Neural crest cell (in vitro differentiated cells): Measurements from ENCODE around the gene OR2V1. TPM values are rescaled to one million over a fixed set of nuclear protein-coding genes. Genes with fewer than 3 reads are reported as not detected.

Source experiments
- DNase-seq: peaks from one replicate; pipeline ENCODE4 v3.0.0; 2021; ENCODE audit warnings: low read depth, mixed read lengths, low spot score
- H3K27ac Mint-ChIP-seq: one replicate; pipeline ENCODE4 v1.8.0; 2021; ENCODE audit warnings: mild to moderate bottlenecking, mixed read lengths; ENCODE audit not compliant: unreplicated experiment
- H3K27me3 Mint-ChIP-seq: 2 replicates; pipeline ENCODE4 v1.8.0; 2021; ENCODE audit warnings: low read depth, mild to moderate bottlenecking, mixed read lengths
- H3K36me3 Mint-ChIP-seq: 2 replicates; pipeline ENCODE4 v1.8.0; 2021; ENCODE audit warnings: low read depth, mild to moderate bottlenecking, mixed read lengths
- H3K4me1 Mint-ChIP-seq: 2 replicates; pipeline ENCODE4 v1.8.0; 2021; ENCODE audit warnings: mixed read lengths
- H3K4me3 Mint-ChIP-seq: one replicate; pipeline ENCODE4 v1.8.0; 2021; ENCODE audit warnings: mild to moderate bottlenecking, mixed read lengths
- H3K9me3 Mint-ChIP-seq: 2 replicates; pipeline ENCODE4 v1.8.0; 2021; ENCODE audit warnings: mixed read lengths
- CTCF ChIP-seq: fragments of 200-600 bp; sonication (generic); conservative IDR thresholded peaks from 2 replicates; pipeline ENCODE4 v1.5.0; 2021; ENCODE audit warnings: antibody characterized with exemption, mild to moderate bottlenecking
- total RNA-seq: library from RNA; stranded (reverse); gene quantifications from 2 replicates; pipeline ENCODE4 v1.2.1, GENCODE V29; 2021

The OR2V1 gene
- total RNA-seq, 1 donor from 2014 or later = not detected

GRCh38 chr5:181156758-181157157 lies 25.8 kb upstream of the OR2V1 start:
- Mint-ChIP-seq H3K4me3 (no peak overlapping the region), H3K9me3 (peaks cover 2% of the 10 kb centered on the region), H3K27me3 (peaks cover 46% of the 10 kb centered on the region), H3K27ac (no peak overlapping the region), H3K36me3 (no peaks in the 10 kb centered on the region), H3K4me1 (peaks cover 10% of the 10 kb centered on the region)
- DNase-seq = no peak
- TF ChIP-seq CTCF = no peak

- H3K4me1 Mint-ChIP-seq = no peaks in the 10 kb centered on the region
- no peak overlapping the region for H3K27ac Mint-ChIP-seq
- H3K9me3 Mint-ChIP-seq = peaks cover 2% of the 10 kb centered on the region
- no peak overlapping the region for H3K4me3 Mint-ChIP-seq
- no peak for DNase-seq
- peaks cover 51% of the 10 kb centered on the region for H3K27me3 Mint-ChIP-seq
- no peaks in the 10 kb centered on the region for H3K36me3 Mint-ChIP-seq
- no peak for TF ChIP-seq CTCF
Observed at GRCh38 chr5:181153814-181154213, 22.8 kb upstream of the OR2V1 start.

DNA sequence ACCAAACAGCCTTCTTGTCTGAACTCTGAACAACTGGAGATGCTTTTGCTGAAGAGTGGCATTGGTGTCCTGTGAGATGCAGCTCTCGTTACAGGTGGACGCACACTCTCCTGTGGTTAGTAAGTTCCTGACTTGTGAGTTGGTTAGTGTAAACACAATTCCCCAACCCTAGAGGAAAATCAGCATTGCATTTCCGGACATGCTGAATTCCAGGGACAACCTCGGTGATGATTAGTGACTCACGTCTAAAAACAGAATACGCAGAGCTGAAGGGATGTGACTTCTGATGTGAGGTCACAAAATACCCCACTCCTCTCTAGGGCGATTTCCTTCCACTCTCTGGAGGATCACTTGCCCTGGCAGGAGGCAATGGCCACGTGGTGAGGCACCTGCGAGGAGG lies 21.4 kb upstream of the OR2V1 start:
- Mint-ChIP-seq H3K36me3 (no peaks in the 10 kb centered on the region), H3K27me3 (peaks cover 50% of the 10 kb centered on the region), H3K4me3 (no peak overlapping the region), H3K27ac (no peak overlapping the region), H3K9me3 (peaks cover 2% of the 10 kb centered on the region), H3K4me1 (no peaks in the 10 kb centered on the region)
- no peak for DNase-seq
- no peak for TF ChIP-seq CTCF

DNA sequence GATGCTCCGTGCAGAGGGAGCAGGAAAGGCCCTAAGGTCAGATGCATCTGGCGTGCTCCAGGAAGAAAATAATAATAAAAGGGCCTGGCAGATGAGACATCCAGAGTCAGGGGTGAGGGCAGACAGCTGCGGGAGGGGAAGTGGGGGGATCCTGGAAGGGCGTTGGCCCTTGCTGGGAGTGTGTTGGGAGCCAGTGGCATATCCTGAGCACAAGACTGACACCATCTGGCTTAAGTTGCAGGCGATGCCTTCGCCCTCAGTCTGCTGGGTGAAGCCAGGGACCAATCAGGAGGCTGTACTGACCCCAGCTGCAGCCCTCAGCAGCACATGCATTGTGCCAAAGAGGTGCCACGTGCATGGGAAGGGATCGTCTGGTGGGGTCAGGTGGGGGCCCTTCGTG lies 20.2 kb upstream of the OR2V1 start:
- no peak overlapping the region for H3K27ac Mint-ChIP-seq
- no peaks in the 10 kb centered on the region for H3K36me3 Mint-ChIP-seq
- H3K27me3 Mint-ChIP-seq = peaks cover 45% of the 10 kb centered on the region
- H3K9me3 Mint-ChIP-seq = peaks cover 5% of the 10 kb centered on the region
- no peaks in the 10 kb centered on the region for H3K4me1 Mint-ChIP-seq
- no peak for TF ChIP-seq CTCF
- DNase-seq = no peak
- no peak overlapping the region for H3K4me3 Mint-ChIP-seq

DNA sequence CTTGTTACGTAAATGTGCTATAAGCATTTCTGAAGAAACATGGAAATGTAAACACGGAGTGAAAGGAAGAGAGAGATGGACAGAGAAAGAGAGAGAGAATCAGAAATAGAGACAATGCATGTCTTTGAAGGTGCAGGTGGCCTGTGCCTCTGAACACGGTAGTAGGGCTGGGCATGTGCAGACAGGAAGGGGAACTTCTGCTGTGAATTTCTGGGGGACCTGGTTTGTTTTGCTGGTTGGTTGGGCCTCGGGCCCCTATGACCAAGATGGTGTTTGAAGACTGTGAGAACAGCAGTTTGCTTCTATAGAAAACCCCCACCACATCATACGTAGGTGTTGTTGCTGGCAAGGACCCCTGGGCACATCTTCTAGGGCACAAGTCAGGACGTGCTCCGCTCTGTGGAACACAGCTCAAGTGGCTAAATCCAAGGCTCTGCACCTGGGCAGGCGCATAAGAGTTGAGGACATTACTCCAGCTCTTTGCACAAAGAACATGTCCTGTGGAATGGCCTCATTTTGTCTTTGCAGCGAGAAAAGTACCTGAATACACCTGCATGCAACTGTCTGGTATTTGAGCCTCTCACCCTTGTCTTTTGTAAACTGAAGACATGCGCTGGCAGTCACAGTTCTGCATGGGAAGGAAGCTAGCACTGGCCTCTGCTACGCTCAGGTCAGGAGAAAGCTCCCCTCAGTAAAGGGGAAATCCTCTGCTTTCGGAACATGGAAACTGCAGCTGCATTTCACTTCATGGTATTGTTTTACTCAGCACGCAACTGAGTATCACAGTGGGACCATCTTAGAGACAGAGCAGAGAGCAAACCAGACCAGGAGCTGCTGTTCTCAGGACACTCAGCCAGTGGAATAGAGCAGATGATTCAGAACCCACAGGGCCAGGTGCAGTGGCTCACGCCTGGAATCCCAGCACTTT lies 19.1 kb upstream of the OR2V1 start:
- TF ChIP-seq CTCF = no peak
- no peak for DNase-seq
- H3K27ac Mint-ChIP-seq = no peak overlapping the region
- no peak overlapping the region for H3K4me3 Mint-ChIP-seq
- H3K4me1 Mint-ChIP-seq = no peaks in the 10 kb centered on the region
- peaks cover 5% of the 10 kb centered on the region for H3K9me3 Mint-ChIP-seq
- peaks cover 38% of the 10 kb centered on the region for H3K27me3 Mint-ChIP-seq
- H3K36me3 Mint-ChIP-seq = no peaks in the 10 kb centered on the region
